ENCODE results near the gene PRKD2. TPM values are rescaled to one million over a fixed set of nuclear protein-coding genes. Genes with fewer than 3 reads are reported as not detected.

The PRKD2 gene
- total and polyA plus RNA-seq, 3 donors from 2014 or later = 22.6 to 35.4 (median 25.6) TPM

DNA sequence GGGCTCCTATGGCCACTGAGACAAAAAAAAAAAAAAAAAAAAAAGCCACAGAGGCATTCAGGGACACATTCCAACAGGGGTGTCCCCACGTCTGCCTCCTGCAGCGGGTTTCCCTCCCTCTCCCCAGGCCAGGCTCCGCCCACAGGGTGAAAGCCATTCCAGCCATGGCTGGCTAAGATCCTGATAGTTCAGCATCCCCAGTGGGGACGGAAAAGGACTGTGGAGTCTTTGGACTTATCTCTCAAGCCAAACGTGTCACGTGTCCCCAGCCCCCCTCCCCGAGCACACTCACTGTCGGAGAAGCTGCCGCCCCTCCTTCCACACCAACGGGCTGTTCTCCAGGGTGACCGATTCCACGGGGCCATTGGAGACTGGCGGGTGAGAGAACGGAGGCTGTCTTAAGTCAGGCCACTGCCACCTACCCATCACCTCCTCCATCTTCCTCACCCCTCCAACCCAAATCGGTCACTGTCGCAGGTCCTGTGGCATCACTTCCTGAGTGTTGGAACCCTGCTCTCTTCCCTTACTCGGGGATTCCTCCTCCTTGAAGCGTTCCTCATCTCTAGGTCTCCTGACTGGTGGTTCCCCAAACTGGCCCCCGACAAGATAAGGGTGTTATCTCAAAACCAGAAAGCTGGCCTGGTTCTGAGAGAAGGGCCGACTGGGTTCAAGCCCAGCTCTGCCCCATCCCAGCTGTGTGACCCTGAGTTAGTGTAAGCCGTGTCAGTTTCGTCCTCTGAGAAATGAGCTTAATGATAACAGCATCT, 19.8 kb upstream of the PRKD2 start:
- intact Hi-C loops (cut with DNase I; ENCODE audit: low total_unique reads) = no loop called here
- Histone ChIP-seq H3K4me3 (no peak overlapping the region), H3K27me3 (no peaks in the 10 kb centered on the region), H3K27ac (peak overlapping the region in 1 of 2 donors; percentile 15), H3K36me3 (ENCODE audit: low read depth, missing control alignments) (no peaks in the 10 kb centered on the region), H3K9me3 (no peaks in the 10 kb centered on the region), H3K4me1 (peaks cover 21% of the 10 kb centered on the region)
- TF ChIP-seq POLR2A (IDR thresholded peaks at IDR 0.05) = no peak
- TF ChIP-seq, protein P1, sequence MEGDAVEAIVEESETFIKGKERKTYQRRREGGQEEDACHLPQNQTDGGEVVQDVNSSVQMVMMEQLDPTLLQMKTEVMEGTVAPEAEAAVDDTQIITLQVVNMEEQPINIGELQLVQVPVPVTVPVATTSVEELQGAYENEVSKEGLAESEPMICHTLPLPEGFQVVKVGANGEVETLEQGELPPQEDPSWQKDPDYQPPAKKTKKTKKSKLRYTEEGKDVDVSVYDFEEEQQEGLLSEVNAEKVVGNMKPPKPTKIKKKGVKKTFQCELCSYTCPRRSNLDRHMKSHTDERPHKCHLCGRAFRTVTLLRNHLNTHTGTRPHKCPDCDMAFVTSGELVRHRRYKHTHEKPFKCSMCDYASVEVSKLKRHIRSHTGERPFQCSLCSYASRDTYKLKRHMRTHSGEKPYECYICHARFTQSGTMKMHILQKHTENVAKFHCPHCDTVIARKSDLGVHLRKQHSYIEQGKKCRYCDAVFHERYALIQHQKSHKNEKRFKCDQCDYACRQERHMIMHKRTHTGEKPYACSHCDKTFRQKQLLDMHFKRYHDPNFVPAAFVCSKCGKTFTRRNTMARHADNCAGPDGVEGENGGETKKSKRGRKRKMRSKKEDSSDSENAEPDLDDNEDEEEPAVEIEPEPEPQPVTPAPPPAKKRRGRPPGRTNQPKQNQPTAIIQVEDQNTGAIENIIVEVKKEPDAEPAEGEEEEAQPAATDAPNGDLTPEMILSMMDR (IDR thresholded peaks at IDR 0.05) = no peak
- peak; percentile 55 for DNase-seq
- WGBS, 2 donors = 40 to 62% methylated on average over 18 to 22 of the region's 22 CpGs

DNA sequence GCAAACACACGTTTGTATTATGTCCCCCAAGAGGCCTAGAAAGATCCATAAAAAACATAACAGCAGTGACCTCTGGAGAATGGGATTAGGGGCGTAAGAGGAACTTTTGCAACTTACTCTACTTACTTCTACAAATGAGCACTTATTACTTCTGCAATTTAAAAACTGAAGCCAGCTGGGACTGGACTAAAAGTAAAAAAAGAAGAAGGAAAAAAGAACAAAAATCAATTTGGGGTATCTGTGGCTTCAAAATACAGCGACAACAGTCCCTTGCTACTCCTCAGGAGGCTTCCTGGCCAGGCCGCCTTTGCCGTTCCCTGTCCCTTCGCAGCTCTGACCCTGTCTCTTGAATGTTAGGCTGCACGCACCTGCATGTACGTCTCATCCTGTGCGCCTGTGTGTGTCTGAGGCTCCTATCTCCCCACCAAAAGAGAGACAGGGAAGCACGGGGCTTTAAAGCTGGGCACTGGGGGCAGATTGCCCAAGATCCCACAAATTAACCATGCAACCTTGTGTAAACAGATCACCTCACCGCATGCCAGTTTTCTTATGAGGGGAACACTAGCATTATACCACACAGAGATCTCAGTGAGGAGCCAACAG, 16.9 kb upstream of the PRKD2 start:
- intact Hi-C loops (cut with DNase I; ENCODE audit: low total_unique reads) = no loop called here
- no peaks in the 10 kb centered on the region for H3K27me3 ChIP-seq
- no peaks in the 10 kb centered on the region for H3K9me3 ChIP-seq
- WGBS, 2 donors = 83 to 91% methylated on average over 11 of the region's 11 CpGs
- H3K36me3 ChIP-seq (ENCODE audit: low read depth, missing control alignments) = no peaks in the 10 kb centered on the region
- no peak for DNase-seq
- TF ChIP-seq, protein P1 (IDR thresholded peaks at IDR 0.05) = no peak
- no peak for TF ChIP-seq POLR2A (IDR thresholded peaks at IDR 0.05)
- H3K4me1 ChIP-seq = peaks cover 18% of the 10 kb centered on the region
- H3K27ac ChIP-seq = no peak overlapping the region
- H3K4me3 ChIP-seq = no peak overlapping the region

DNA sequence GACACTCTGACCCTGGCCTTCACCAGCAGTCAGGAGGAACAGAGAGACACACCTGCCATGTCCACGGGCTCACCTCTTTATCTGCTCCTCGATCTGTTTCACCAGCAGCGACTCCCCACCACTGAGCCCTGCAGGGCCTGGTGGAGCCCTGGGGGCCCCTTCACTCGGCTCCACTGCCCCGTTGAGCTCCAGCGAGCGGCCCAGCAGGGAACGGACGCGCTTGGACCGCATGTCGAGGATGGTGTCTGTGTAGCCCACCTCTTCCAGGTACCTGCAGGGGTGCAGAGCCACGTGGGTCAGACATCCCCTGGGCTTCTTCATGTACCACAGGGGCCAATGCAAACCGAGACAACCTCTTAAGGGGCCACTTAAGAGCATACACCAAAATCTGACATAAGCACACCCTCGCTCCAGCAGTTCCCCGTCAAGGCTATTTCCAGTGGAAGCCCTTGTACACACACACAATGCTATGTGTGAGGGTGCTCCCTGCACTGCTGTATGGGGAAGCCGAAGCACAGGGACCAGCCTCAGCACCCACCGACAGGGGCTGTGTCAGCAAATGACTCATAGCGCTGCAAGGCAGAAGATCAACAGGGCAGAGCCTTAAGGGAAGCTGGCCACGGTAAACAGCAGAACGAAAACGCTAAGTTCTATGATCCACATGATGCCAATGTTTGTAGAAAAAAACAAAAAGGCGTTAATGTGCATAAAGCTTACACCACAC, 16.2 kb upstream of the PRKD2 start:
- TF ChIP-seq, protein P1 (IDR thresholded peaks at IDR 0.05) = no peak
- intact Hi-C loops (cut with DNase I; ENCODE audit: low total_unique reads) = no loop called here
- no peak overlapping the region for H3K4me3 ChIP-seq
- H3K4me1 ChIP-seq = peaks cover 20% of the 10 kb centered on the region
- no peak overlapping the region for H3K27ac ChIP-seq
- peak; percentile 57 for DNase-seq
- no peaks in the 10 kb centered on the region for H3K36me3 ChIP-seq (ENCODE audit: low read depth, missing control alignments)
- H3K27me3 ChIP-seq = no peaks in the 10 kb centered on the region
- 75 to 82% methylated on average over 12 to 23 of the region's 23 CpGs for WGBS, 2 donors
- H3K9me3 ChIP-seq = no peaks in the 10 kb centered on the region

DNA sequence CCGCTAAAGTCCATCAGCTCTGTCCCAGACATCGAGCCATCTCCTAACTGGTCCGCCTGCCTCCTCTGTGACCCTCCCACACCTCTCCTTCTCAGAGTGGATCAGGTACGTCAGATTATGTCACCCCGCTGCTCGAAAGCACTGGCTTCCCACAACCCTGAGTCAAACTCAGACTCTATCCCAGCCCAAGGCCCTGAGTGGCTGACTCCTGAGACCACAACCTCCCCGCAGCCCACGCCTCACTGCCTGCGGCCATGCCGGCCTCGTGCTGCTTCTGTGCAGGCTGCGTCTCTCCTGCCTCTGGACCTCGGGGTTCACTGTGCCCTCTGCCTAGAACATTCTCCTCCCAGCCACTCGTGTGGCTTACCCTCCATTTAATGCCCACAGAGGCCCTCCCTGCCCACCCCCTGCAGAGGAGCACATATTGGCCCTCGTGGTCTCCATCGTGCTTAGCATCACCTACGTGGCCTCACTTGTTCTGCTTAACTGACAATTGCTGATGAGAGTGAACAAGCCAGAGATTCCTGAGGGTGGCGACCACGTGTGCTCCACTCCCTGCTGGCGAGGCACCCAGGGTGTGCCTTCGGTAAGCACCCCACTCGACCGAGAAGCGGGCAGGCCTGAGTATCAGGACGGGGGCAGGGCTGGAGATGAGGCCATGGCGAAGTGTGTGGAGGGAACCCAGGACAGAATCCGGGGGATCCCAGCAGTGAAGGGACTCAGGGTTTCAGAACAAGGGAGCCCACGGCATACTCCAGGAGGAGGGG, 15.4 kb upstream of the PRKD2 start:
- Histone ChIP-seq H3K4me3 (no peak overlapping the region), H3K27ac (no peak overlapping the region), H3K36me3 (ENCODE audit: low read depth, missing control alignments) (no peaks in the 10 kb centered on the region), H3K27me3 (no peaks in the 10 kb centered on the region), H3K9me3 (no peaks in the 10 kb centered on the region), H3K4me1 (peaks cover 19% of the 10 kb centered on the region)
- TF ChIP-seq POLR2A (IDR thresholded peaks at IDR 0.05) = no peak
- TF ChIP-seq, protein P1 (IDR thresholded peaks at IDR 0.05) = no peak
- no peak for DNase-seq
- intact Hi-C loops (cut with DNase I; ENCODE audit: low total_unique reads) = no loop called here
- 89 to 94% methylated on average over 26 to 28 of the region's 28 CpGs for WGBS, 2 donors
